ENCODE data around the gene TRIO. TPM values are rescaled to one million over a fixed set of nuclear protein-coding genes. Genes with fewer than 3 reads are reported as not detected.

Gene TRIO
- total RNA-seq, 2 experiments from 2014 or later = 4.1 to 6.5 TPM

DNA sequence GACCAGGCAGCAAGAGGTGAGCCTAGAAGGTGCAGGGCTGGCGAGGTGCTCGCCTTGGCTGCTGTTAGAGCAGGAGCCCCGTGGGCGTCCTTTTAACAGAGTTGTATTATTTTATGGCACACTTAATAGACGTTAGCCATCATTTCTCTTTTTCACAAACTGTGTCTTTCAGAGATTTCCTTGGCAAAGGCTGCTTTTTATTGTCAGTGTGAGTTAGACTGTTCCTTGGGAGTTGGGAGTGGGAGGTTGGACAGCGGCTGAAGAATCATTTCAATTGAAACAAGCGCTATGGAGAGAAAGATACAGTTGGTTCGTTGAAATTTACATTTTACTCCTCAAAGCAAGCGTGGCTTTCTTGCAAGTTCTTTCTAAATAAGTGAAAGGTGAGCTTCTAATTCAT is 133.2 kb downstream of the TRIO start:
- intact Hi-C loops (cut with DNase I, micrococcal nuclease) = no loop called here
- no peaks in the 10 kb centered on the region for H3K36me3 Mint-ChIP-seq (ENCODE audit: low read depth)
- Histone ChIP-seq H3K36me3 (ENCODE audit: insufficient read depth, low read length) (no peaks in the 10 kb centered on the region), H3K9me3 (ENCODE audit: control insufficient read depth in 1 of 2, insufficient read depth in 1 of 2, low read length in 2 of 2) (no peaks in the 10 kb centered on the region), H3K4me1 (ENCODE audit: insufficient read depth, low read length) (no peaks in the 10 kb centered on the region), H3K4me3 (ENCODE audit: low read length) (no peak overlapping the region), H3K27ac (ENCODE audit: low read depth in 1 of 2, low read length in 2 of 2) (no peak overlapping the region), H3K27me3 (ENCODE audit: control insufficient read depth in 1 of 2, insufficient read depth in 2 of 2, low read length in 2 of 2) (no peaks in the 10 kb centered on the region)
- TF ChIP-seq, protein P1, sequence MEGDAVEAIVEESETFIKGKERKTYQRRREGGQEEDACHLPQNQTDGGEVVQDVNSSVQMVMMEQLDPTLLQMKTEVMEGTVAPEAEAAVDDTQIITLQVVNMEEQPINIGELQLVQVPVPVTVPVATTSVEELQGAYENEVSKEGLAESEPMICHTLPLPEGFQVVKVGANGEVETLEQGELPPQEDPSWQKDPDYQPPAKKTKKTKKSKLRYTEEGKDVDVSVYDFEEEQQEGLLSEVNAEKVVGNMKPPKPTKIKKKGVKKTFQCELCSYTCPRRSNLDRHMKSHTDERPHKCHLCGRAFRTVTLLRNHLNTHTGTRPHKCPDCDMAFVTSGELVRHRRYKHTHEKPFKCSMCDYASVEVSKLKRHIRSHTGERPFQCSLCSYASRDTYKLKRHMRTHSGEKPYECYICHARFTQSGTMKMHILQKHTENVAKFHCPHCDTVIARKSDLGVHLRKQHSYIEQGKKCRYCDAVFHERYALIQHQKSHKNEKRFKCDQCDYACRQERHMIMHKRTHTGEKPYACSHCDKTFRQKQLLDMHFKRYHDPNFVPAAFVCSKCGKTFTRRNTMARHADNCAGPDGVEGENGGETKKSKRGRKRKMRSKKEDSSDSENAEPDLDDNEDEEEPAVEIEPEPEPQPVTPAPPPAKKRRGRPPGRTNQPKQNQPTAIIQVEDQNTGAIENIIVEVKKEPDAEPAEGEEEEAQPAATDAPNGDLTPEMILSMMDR (IDR thresholded peaks at IDR 0.05) = no peak
- H3K9me3 Mint-ChIP-seq = no peaks in the 10 kb centered on the region
- no peak overlapping the region for H3K27ac Mint-ChIP-seq
- ChIA-PET CTCF (no interaction called here), POLR2A (no interaction called here)
- no peak for DNase-seq
- H3K4me1 Mint-ChIP-seq (ENCODE audit: low read depth) = peaks cover 7% of the 10 kb centered on the region
- H3K27me3 Mint-ChIP-seq = peaks cover 4% of the 10 kb centered on the region
- no peak for ATAC-seq (ENCODE audit: poor library complexity)
- no peak overlapping the region for H3K4me3 Mint-ChIP-seq

DNA sequence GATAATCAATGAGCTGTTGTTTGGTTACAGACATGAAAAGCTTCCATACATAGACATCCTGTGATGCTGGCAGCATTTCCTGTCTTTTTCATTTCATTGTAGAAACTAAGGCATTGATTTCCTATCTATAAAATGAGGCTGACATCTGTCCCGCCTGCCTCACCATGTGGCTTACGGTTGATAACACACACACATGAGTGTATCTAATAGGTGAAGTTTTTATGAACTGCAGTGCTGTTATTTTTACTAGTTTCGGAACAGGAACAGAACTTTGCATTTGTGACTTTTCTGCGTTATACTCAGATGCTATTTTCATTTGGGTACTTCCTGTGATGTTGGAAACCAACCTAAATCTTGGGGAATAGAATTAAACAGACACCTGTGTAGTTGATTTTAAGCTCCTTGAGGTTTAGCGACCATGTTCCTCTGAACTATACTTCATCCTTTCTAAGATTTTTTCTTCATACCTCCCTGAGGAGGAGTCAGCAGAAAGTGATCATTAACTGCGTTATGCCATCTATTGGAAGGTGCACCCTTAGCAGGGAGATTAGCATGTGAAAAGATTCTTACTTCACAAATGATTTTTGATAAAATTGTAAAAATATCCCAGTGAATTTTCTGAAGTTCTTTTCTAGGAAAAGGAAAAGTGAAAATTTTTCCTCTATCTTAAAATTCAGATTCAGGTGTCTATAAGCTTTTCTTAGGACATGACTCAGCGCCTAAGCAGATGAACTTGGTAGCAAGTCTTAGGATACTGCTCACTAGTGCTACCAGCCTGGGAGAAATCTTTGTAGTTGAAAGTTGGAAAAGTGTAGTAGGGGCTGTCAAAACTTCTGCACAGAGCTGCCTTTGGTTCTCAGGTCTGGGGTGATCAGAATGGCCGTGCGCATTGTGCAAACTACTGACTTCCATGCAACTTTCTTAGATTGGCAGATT is 134.5 kb downstream of the TRIO start:
- no peak overlapping the region for H3K27ac Mint-ChIP-seq
- peaks cover 7% of the 10 kb centered on the region for H3K4me1 Mint-ChIP-seq (ENCODE audit: low read depth)
- H3K4me1 ChIP-seq (ENCODE audit: insufficient read depth, low read length) = no peaks in the 10 kb centered on the region
- no peaks in the 10 kb centered on the region for H3K27me3 ChIP-seq (ENCODE audit: control insufficient read depth in 1 of 2, insufficient read depth in 2 of 2, low read length in 2 of 2)
- CTCF ChIA-PET = no interaction called here
- no peak overlapping the region for H3K4me3 Mint-ChIP-seq
- no peak for DNase-seq
- TF ChIP-seq, protein P1 (IDR thresholded peaks at IDR 0.05) = no peak
- POLR2A ChIA-PET = no interaction called here
- H3K4me3 ChIP-seq (ENCODE audit: low read length) = no peak overlapping the region
- no peaks in the 10 kb centered on the region for H3K36me3 ChIP-seq (ENCODE audit: insufficient read depth, low read length)
- H3K27ac ChIP-seq (ENCODE audit: low read depth in 1 of 2, low read length in 2 of 2) = no peak overlapping the region
- intact Hi-C loops (cut with DNase I, micrococcal nuclease) = no loop called here
- H3K9me3 ChIP-seq (ENCODE audit: control insufficient read depth in 1 of 2, insufficient read depth in 1 of 2, low read length in 2 of 2) = no peaks in the 10 kb centered on the region
- no peak for ATAC-seq (ENCODE audit: poor library complexity)
- H3K36me3 Mint-ChIP-seq (ENCODE audit: low read depth) = no peaks in the 10 kb centered on the region
- no peaks in the 10 kb centered on the region for H3K9me3 Mint-ChIP-seq
- peaks cover 4% of the 10 kb centered on the region for H3K27me3 Mint-ChIP-seq

DNA sequence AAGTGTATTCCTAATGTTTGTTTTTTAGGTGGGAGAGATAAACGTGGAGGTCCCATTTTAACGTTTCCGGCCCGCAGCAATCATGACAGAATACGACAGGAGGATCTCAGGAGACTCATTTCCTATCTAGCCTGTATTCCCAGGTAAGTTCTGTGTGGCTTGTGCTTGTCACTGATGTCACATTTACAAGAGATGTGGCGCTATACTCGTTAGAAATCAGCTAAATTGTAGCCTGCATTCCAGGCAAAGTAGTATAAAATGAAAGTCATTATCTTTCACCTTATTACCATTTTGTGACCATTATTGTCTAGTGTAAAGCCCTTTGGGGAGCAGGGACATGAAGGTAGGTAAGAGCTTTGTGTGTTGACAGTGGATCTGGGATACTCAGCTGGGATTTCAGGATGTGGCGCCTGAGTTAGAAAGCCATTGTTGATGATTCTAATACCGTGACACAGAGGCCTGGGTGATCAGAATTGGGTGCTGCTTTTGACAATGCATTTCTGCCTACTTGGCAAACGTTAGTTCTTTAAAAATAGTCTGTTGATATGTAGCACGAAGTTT is 137.2 kb downstream of the TRIO start:
- intact Hi-C loops (cut with DNase I, micrococcal nuclease) = no loop called here
- ChIA-PET POLR2A (no interaction called here), CTCF (no interaction called here)
- Mint-ChIP-seq H3K4me1 (ENCODE audit: low read depth) (peaks cover 7% of the 10 kb centered on the region), H3K36me3 (ENCODE audit: low read depth) (no peaks in the 10 kb centered on the region), H3K4me3 (no peak overlapping the region), H3K27me3 (no peaks in the 10 kb centered on the region), H3K27ac (no peak overlapping the region), H3K9me3 (no peaks in the 10 kb centered on the region)
- H3K9me3 ChIP-seq (ENCODE audit: control insufficient read depth in 1 of 2, insufficient read depth in 1 of 2, low read length in 2 of 2) = no peaks in the 10 kb centered on the region
- H3K36me3 ChIP-seq (ENCODE audit: insufficient read depth, low read length) = no peaks in the 10 kb centered on the region
- DNase-seq = no peak
- H3K4me1 ChIP-seq (ENCODE audit: insufficient read depth, low read length) = no peaks in the 10 kb centered on the region
- ATAC-seq (ENCODE audit: poor library complexity) = no peak
- no peak overlapping the region for H3K27ac ChIP-seq (ENCODE audit: low read depth in 1 of 2, low read length in 2 of 2)
- no peaks in the 10 kb centered on the region for H3K27me3 ChIP-seq (ENCODE audit: control insufficient read depth in 1 of 2, insufficient read depth in 2 of 2, low read length in 2 of 2)
- TF ChIP-seq, protein P1 (IDR thresholded peaks at IDR 0.05) = no peak
- no peak overlapping the region for H3K4me3 ChIP-seq (ENCODE audit: low read length)
